H9 (cell line): ENCODE data around the gene RICTOR. TPM values are rescaled to one million over a fixed set of nuclear protein-coding genes. Genes with fewer than 3 reads are reported as not detected.

ENCODE experiments used
- DNase-seq: peaks from one replicate; pipeline ENCODE4 v3.0.0-alpha.2; 2017
- H2AFZ ChIP-seq: one replicate; pipeline ENCODE4 v1.6.1; 2013; ENCODE audit warnings: mild to moderate bottlenecking, low read length, control low read depth, moderate library complexity
- H2AK5ac ChIP-seq: 2 replicates; pipeline ENCODE4 v1.6.1; 2013; ENCODE audit warnings: low read length, control low read depth, mixed read lengths; ENCODE audit not compliant: insufficient read length
- H2BK120ac ChIP-seq: one replicate; pipeline ENCODE4 v1.6.1; 2013; ENCODE audit warnings: low read depth, mild to moderate bottlenecking, low read length, control low read depth, inconsistent platforms; ENCODE audit not compliant: poor library complexity, severe bottlenecking
- H2BK12ac ChIP-seq: 2 replicates; pipeline ENCODE4 v1.6.1; 2013; ENCODE audit warnings: low read length, control low read depth, mixed read lengths, low read depth; ENCODE audit not compliant: insufficient read length
- H2BK15ac ChIP-seq: 2 replicates; pipeline ENCODE4 v1.6.1; 2013; ENCODE audit warnings: low read depth, low read length, control low read depth
- H2BK20ac ChIP-seq: one replicate; pipeline ENCODE4 v1.6.1; 2013; ENCODE audit warnings: low read depth, mild to moderate bottlenecking, low read length, control low read depth, inconsistent platforms; ENCODE audit not compliant: poor library complexity, severe bottlenecking
- H2BK5ac ChIP-seq: 2 replicates; pipeline ENCODE4 v1.6.1; 2013; ENCODE audit warnings: low read length, control low read depth, mixed read lengths; ENCODE audit not compliant: insufficient read length
- H3K14ac ChIP-seq: 2 replicates; pipeline ENCODE4 v1.6.1; 2013; ENCODE audit warnings: low read length, control low read depth; ENCODE audit not compliant: insufficient read depth
- H3K18ac ChIP-seq: 2 replicates; pipeline ENCODE4 v1.6.1; 2013; ENCODE audit warnings: low read depth, mild to moderate bottlenecking, mixed read lengths, low read length, control low read depth; ENCODE audit not compliant: insufficient read length
- H3K23ac ChIP-seq: 2 replicates; pipeline ENCODE4 v1.6.1; 2013; ENCODE audit warnings: low read length, control low read depth, mixed read lengths, low read depth; ENCODE audit not compliant: insufficient read length
- H3K23me2 ChIP-seq: 2 replicates; pipeline ENCODE4 v1.6.1; 2013; ENCODE audit warnings: low read depth, mild to moderate bottlenecking, mixed read lengths, low read length, control low read depth; ENCODE audit not compliant: insufficient read length, poor library complexity, severe bottlenecking
- H3K27ac ChIP-seq: 2 replicates; pipeline ENCODE4 v1.5.1; 2013; ENCODE audit warnings: low read length, control low read depth, mixed read lengths, low read depth; ENCODE audit not compliant: insufficient read length
- H3K27me3 ChIP-seq: 2 replicates; pipeline ENCODE4 v1.6.1; 2013; ENCODE audit warnings: low read length, control low read depth, inconsistent platforms; ENCODE audit not compliant: insufficient read depth
- H3K4ac ChIP-seq: 2 replicates; pipeline ENCODE4 v1.6.1; 2013; ENCODE audit warnings: low read depth, mild to moderate bottlenecking, control low read depth, inconsistent platforms, low read length, moderate library complexity
- H3K4me1 ChIP-seq: 2 replicates; pipeline ENCODE4 v1.6.1; 2013; ENCODE audit warnings: low read length, control low read depth, inconsistent platforms; ENCODE audit not compliant: insufficient read depth
- H3K4me2 ChIP-seq: 2 replicates; pipeline ENCODE4 v1.6.1; 2013; ENCODE audit warnings: low read length, control low read depth, mixed read lengths; ENCODE audit not compliant: insufficient read length, insufficient read depth
- H3K56ac ChIP-seq: 2 replicates; pipeline ENCODE4 v1.6.1; 2013; ENCODE audit warnings: low read depth, mild to moderate bottlenecking, mixed read lengths, low read length, control low read depth; ENCODE audit not compliant: insufficient read length
- H3K79me1 ChIP-seq: 2 replicates; pipeline ENCODE4 v1.6.1; 2013; ENCODE audit warnings: low read depth, mild to moderate bottlenecking, moderate library complexity, low read length, control low read depth, inconsistent platforms; ENCODE audit not compliant: insufficient read depth, poor library complexity, severe bottlenecking
- H3K79me2 ChIP-seq: 2 replicates; pipeline ENCODE4 v1.6.1; 2013; ENCODE audit warnings: low read length, control low read depth, inconsistent platforms; ENCODE audit not compliant: insufficient read depth
- H3K9ac ChIP-seq: 2 replicates; pipeline ENCODE4 v1.6.1; 2013; ENCODE audit warnings: low read length, control low read depth, mixed read lengths; ENCODE audit not compliant: insufficient read length; ENCODE audit errors: extremely low read depth
- H3K9me3 ChIP-seq: one replicate; pipeline ENCODE4 v1.6.1; 2013; ENCODE audit warnings: low read depth, low read length, inconsistent platforms; ENCODE audit not compliant: control insufficient read depth
- H3T11ph ChIP-seq: one replicate; pipeline ENCODE4 v1.6.1; 2013; ENCODE audit warnings: mild to moderate bottlenecking, low read length, control low read depth, inconsistent platforms
- H4K20me1 ChIP-seq: one replicate; pipeline ENCODE4 v1.6.1; 2013; ENCODE audit not compliant: control insufficient read depth, insufficient read length, insufficient read depth
- H4K5ac ChIP-seq: 2 replicates; pipeline ENCODE4 v1.6.1; 2013; ENCODE audit warnings: low read depth, mild to moderate bottlenecking, mixed read lengths, low read length, control low read depth; ENCODE audit not compliant: insufficient read length
- H4K8ac ChIP-seq: replicated peaks from 2 replicates; pipeline ENCODE4 v1.6.1; 2013; ENCODE audit warnings: low read length, control low read depth, mixed read lengths, low read depth; ENCODE audit not compliant: insufficient read length
- H4K91ac ChIP-seq: 2 replicates; pipeline ENCODE4 v1.6.1; 2013; ENCODE audit warnings: low read depth, mild to moderate bottlenecking, moderate library complexity, mixed read lengths, low read length, control low read depth; ENCODE audit not compliant: insufficient read length
- H3K27ac Mint-ChIP-seq, 3 experiments: 2 replicates in 2 of 3; 3 replicates in 1 of 3; pipeline ENCODE4 v1.8.0; 2020 to 2021; ENCODE audit warnings: mixed read lengths in 3 of 3, mild to moderate bottlenecking in 1 of 3, moderate library complexity in 1 of 3
- H3K27me3 Mint-ChIP-seq: 2 replicates; pipeline ENCODE4 v1.8.0; 2021; ENCODE audit warnings: low read depth, mild to moderate bottlenecking, moderate library complexity, mixed read lengths
- H3K36me3 Mint-ChIP-seq, 3 experiments: 2 replicates in 2 of 3; 3 replicates in 1 of 3; pipeline ENCODE4 v1.8.0; 2020 to 2021; ENCODE audit warnings: low read depth in 3 of 3, mixed read lengths in 3 of 3; ENCODE audit not compliant: insufficient read depth in 1 of 3
- H3K4me1 Mint-ChIP-seq, 2 experiments: 2 replicates each; pipeline ENCODE4 v1.8.0; 2020; ENCODE audit warnings: mixed read lengths in 2 of 2
- H3K4me3 Mint-ChIP-seq, 2 experiments: 2 replicates in 1 of 2; 3 replicates in 1 of 2; pipeline ENCODE4 v1.8.0; 2020 to 2021; ENCODE audit warnings: mild to moderate bottlenecking in 2 of 2, mixed read lengths in 2 of 2, moderate library complexity in 1 of 2
- H3K9me3 Mint-ChIP-seq, 2 experiments: 2 replicates in 1 of 2; 3 replicates in 1 of 2; pipeline ENCODE4 v1.8.0; 2020; ENCODE audit warnings: mild to moderate bottlenecking in 2 of 2, mixed read lengths in 2 of 2, moderate library complexity in 1 of 2
- CTCF ChIP-seq: fragments of 200-600 bp; sonication (generic); conservative IDR thresholded peaks from 3 replicates; pipeline ENCODE4 v1.8.0; 2021; ENCODE audit warnings: antibody characterized with exemption, mild to moderate bottlenecking
- WGBS: extraction: QIAGEN DNeasy Blood & Tissue Kit; methylation state at CpG from one replicate; pipeline ENCODE4 v1.1.7; 2013; ENCODE audit warnings: missing lambda C conversion rate, low lambda C conversion rate, mixed read lengths; ENCODE audit not compliant: insufficient read length; ENCODE audit errors: extremely low coverage; 5-methylcytosine and 5-hydroxymethylcytosine counted together
- total RNA-seq: library from RNA; stranded (reverse); gene quantifications from 2 replicates; pipeline ENCODE4 v1.2.1, GENCODE V29; 2021

The RICTOR gene
- total RNA-seq, 1 experiment from 2014 or later, result 20.9 TPM

GRCh38 chr5:38911933-38912332, 162.3 kb downstream of the RICTOR start:
- Histone ChIP-seq H3K23ac (no peak overlapping the region), H2BK12ac (no peak overlapping the region), H2AK5ac (no peak overlapping the region), H3K9me3 (no peaks in the 10 kb centered on the region), H2BK15ac (no peak overlapping the region), H4K20me1 (no peaks in the 10 kb centered on the region), H4K5ac (no peak overlapping the region), H3K4me2 (no peak overlapping the region), H3T11ph (no peak overlapping the region), H3K79me1 (no peaks in the 10 kb centered on the region), H3K9ac (no peak overlapping the region), H4K8ac (no peak overlapping the region), H3K18ac (no peak overlapping the region), H3K27ac (no peak overlapping the region), H2AFZ (no peak overlapping the region), H3K4me1 (no peaks in the 10 kb centered on the region), H4K91ac (no peak overlapping the region), H2BK5ac (no peak overlapping the region), H3K56ac (no peak overlapping the region), H3K23me2 (no peaks in the 10 kb centered on the region), H2BK120ac (no peak overlapping the region), H3K4ac (no peak overlapping the region), H2BK20ac (no peak overlapping the region), H3K14ac (no peak overlapping the region), H3K79me2 (no peaks in the 10 kb centered on the region), H3K27me3 (no peaks in the 10 kb centered on the region)
- peaks cover 5% of the 10 kb centered on the region in 2 experiments for H3K4me1 Mint-ChIP-seq
- peaks cover 9 to 25% of the 10 kb centered on the region in 2 experiments; a peak in 4 of 5 replicates for H3K9me3 Mint-ChIP-seq
- DNase-seq, result no peak
- no peak for TF ChIP-seq CTCF
- WGBS, result no CpG with 5 or more reads among the region's 3 CpGs
- peaks cover 0 to 7% (median 3%) of the 10 kb centered on the region in 3 experiments; a peak in 3 of 7 replicates for H3K36me3 Mint-ChIP-seq
- H3K27me3 Mint-ChIP-seq, result peaks cover 12% of the 10 kb centered on the region
- no peak overlapping the region for H3K4me3 Mint-ChIP-seq
- no peak overlapping the region for H3K27ac Mint-ChIP-seq
